NCI-H1417 (cell line): ENCODE results near the gene NUDC.
"Not testable (repeated sequence)": the region's sequence is repeated elsewhere in the genome, so short reads cannot be mapped to it uniquely, and the experiment has no call there.

Experiments
- DNase-seq, 3 experiments: peaks; one replicate each; lab custom pipeline; 2025; lab: John Stamatoyannopoulos, UW

The NUDC gene

GRCh38 chr1:26921540-26922430 lies at the start of gene NUDC:
Gene NUDC, plus strand, starts transcription at chr1:26921743. Its CDS starts 106 bp downstream, at chr1:26921849.
- peak; percentile 96 to 98 (median 97) for DNase-seq

DNA sequence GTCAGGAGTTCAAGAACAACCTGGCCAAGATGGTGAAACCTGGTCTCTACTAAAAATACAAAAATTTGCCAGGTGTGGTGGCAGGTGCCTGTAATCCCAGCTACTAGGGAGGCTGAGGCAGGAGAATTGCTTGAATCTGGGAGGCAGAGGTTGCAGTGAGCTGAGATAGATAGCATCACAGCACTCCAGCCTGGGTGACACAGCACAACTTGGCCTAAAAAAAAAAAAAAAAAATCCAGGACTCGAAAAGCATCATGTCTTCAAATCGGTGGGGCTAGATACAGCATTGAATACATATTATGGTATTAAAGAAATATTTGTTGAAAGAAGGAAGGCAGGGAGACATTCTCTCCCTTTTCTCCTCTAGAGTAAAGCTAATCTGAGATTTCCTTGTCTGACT lies 48.4 kb upstream of the NUDC start:
- not testable (repeated sequence) for DNase-seq

GRCh38 chr1:26874896-26875295 lies 46.6 kb upstream of the NUDC start:
- DNase-seq = no peak

- no peak for DNase-seq
Measured at GRCh38 chr1:26877326-26877725, 44.2 kb upstream of the NUDC start.

DNA sequence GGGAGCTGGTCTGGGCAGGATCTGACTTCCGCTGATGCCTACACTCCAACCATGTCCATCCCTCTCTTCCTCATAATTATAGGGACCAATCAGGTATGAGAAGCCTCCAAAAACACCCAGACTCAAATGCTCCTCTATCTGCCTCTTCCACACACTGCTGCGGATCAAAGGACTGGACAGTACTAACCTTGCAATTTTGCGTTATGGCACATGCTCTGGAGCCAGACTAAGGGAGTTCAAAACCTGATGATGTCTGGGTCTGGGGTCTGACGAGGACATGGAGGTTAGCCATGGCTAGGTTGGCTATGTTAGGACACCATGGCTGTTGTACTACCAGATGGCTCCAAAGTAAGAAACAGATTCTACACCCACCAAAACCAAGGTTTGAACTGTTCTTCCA lies 41.8 kb upstream of the NUDC start:
- no peak for DNase-seq

- DNase-seq = not testable (repeated sequence)
Measured at GRCh38 chr1:26881611-26882010, 39.9 kb upstream of the NUDC start.

DNA sequence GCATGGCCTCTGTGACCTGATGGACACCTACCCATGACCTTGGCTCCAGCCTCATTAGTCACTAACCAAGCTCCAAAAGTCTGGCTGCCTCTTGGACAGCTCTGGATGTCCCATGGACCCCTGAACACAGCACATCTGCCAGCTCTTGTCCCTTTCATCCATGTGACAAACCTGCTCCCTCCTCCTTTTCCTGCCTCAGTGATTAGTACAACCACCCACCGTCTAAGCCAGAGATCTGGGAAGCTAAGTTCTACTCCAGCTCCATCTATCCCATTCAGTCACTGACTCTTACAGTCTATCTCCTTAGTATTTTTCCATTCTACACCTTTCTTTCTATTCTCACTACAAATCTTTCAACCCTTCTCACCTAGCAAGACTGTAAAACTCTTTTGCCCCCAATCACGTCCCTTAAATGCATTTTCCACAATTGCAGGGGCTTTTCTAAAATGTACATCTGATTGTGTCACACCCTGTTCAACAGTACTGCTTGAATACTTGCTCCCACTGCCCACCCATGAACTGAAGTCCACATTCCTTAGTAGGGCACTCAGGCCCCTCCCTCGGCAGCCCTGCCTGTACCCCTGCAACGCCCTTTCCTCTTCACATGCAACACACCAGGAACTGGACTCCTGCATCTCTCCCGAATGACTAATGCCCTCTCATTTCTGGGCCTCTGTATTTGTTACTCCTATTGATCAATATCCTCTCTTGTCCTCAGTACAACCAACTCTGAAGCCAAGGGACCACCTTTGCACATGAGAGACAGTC lies 38.7 kb upstream of the NUDC start:
- no peak for DNase-seq

DNA sequence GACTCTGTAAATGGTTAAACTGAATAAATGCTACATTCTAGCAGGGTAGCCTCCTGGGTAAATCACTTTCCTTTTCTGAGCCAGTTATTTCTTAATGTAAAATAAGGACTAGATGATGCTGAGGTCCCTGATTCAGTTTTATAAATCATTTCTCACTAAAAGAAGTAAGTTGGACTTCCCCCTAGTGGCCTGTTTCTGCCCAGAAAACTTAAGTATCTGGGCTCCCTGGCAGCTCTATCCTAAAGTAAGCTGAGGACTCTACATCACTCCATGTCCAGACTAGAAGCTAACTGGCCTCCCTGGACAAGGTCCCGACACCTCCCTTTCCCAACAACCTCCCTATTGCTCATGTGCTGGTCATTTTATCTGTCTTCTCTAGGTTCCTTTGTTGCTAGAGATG lies 34.4 kb upstream of the NUDC start:
- peak in 1 of 3 experiments; percentile 12 for DNase-seq

GRCh38 chr1:26888231-26888630 lies 33.3 kb upstream of the NUDC start:
- DNase-seq = no peak

DNA sequence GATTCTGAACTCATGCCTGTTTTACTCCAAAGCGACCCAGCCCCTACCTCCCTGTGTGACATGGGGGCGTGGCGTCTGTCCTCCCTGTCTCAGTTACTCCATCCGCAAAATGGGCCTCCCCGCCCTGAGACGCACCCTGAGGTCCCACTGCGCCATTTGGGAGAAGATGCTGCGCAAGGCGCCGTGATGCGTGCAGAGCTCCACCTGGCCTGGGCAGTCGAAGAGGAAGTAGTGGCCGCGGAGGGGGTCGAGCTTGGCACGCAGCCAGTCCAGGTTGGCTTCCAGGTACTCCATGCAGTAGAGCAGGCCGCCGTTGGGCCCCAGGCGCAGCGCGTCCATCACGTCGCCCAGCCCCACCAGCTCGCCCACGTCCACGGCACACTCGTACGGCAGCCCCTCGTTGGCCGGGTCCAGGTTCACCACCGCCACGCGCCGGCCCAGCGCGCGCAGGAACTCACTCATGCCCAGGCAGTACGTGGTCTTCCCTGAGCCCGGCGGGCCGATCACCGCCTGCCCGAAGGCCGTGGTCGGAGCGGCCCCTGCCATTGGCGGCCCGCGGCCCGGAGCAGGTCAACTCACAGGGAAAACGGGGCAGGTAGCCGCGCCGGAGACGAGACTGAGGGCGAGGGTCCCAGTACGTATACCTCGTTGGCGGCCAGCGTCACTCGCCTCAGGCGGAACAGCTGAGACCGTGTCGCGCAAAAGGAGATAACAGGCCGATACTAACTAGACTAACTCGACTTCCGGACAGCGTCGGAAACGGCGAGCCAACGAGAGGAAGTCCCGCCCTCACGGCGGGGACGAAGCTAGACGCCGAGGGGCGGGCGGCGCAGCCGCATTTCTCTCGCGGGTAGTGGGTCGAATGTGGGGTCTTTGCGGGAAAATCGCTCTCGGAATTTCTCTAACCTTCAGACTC lies 31.7 kb upstream of the NUDC start, which contains the start of gene GPN2:
GPN2 (minus strand) TSS at position 733 of the 916 bp plus-strand sequence; CDS start at position 546, 187 bp downstream.
- peak; percentile 77 to 85 (median 78) for DNase-seq

GRCh38 chr1:26890467-26890796 lies 31.1 kb upstream of the NUDC start:
- DNase-seq = no peak

DNA sequence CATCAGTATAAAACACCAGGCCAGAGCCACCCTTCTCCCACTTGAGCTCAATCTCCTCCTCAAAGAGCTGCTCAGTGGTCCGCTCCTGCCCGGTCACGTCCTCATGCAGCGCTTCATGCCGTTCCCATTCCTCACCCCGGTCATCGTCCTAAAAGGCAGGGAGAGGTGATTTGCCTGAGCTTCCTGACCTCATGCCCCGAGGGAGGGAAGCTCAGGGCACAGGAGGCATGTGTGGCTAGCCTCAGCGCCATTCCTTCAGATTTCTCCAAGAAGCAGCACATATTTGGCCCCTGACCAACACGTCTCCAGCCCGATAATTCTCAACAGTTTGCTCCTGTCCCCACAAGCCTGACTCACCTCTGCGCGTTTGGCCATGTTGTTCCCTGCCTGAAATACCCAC lies 27.3 kb upstream of the NUDC start:
- no peak for DNase-seq

DNA sequence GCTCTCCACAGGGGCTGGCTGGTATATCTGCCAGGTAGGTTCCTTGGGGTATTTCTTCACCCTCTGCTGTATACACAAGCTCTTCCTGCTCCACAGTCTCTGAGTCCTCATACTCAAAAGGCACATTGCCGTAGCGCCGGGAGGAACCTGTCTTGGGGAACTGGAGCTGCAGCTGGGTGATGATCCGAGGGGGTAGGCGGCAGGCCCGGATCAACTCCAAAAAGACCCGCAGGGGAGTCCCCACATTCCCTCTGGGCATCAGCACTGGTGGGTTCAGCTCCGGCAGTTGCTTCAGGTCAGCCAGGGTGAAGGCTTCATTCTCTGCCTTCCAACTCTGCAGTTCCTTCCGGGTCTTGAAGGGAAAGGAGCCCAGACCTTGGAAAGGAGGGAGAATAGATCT lies 24.2 kb upstream of the NUDC start:
- no peak for DNase-seq

GRCh38 chr1:26900001-26900814 lies 21.3 kb upstream of the NUDC start, which contains the start of gene GPATCH3:
Gene GPATCH3, minus strand, starts transcription at chr1:26900467. Its CDS starts 25 bp downstream, at chr1:26900442.
- peak; percentile 89 to 96 (median 96) for DNase-seq

DNA sequence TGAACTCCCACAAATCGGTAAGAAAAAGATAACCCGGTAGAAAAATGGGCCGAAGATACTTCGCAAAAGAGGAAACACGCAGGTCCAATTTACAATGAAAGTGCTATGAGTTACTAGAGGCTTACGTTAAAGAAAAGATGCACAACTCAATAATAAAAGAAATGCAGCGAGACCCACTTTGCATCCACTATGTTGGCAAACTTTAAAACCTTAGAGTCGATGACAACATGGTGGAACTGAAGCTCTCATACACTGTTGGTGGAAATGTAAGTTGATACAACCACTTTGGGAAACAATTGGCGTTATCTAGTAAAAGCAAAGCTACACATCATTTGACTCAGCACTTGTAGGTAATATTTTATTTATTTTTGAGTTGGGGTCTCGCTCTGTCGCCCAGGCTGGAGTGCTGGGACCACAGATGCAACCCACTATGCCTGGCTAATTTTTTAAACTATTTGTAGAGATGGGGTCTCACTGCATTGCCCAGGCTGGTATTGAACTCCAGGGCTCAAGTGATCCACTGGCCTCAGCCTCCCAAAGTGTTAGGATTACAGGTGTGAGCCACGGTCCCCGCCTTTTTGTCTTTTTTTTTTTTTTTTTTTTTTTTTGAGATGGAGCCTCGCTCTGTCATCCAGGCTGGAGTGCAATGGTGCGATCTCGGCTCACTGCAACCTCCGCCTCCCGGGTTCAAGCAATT lies 20.6 kb upstream of the NUDC start:
- DNase-seq = peak in 1 of 3 experiments; percentile 45

GRCh38 chr1:26907071-26907917 lies 14.2 kb upstream of the NUDC start:
- DNase-seq = peak in 1 of 3 experiments; percentile 58

- DNase-seq = no peak
Measured at GRCh38 chr1:26909951-26910342, 11.6 kb upstream of the NUDC start.

DNA sequence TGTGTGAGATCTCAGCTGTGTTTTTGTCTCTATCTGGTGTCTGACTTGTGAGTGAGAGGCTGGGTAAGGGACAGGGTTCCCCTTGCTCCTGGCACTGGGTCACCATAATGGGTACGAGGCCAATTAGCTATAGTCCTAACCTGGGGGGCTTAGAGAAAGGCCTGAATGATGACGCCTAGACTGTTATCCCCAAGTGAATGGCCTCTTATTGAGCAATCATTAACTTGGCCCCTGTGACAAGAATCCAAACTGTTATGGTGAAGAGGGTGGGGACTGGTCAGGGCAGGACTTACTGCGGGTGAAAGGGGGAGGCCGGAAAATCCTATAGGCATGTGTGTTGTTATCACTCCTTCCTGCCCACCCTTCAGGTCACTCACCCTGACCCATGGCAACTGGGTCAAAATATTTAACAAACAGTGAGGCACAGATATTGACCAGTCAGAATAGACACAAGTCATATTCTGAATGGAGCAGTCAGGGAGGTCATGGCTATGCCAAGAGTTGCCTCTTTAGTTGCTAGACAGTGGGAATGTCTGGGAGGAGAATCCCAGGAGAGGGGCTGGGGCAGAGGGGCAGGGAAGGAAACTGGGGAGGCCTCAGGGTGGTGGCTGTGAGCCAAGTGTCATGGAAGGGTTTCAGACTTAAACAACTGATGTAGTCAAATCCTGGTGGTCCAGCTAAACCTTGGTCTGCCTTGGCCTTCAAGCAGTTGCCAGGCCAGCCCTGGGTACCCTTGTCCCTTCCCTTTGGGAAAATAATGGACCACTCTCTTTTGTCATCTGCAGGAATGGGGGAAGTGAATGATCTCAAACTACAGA lies 11.0 kb upstream of the NUDC start:
- DNase-seq = no peak
